Measurements from ENCODE around the gene CTNNA2. TPM values are rescaled to one million over a fixed set of nuclear protein-coding genes. Genes with fewer than 3 reads are reported as not detected.

CTNNA2 gene
- total RNA-seq, 4 donors from 2014 or later = 0.40 to 1.7 (median 1.5) TPM; not detected in 1

GRCh38 chr2:80008596-80008995 lies 495.7 kb downstream of the CTNNA2 start:
- in situ Hi-C loops (cut with MboI; ENCODE audit: low pct_ligation_motif_present in 1 of 4, low pct_unique_long_range_greater_than_20kb in 1 of 4, low sequenced_read_pairs in 3 of 4) = no loop called here
- no peaks in the 10 kb centered on the region for H3K9me3 ChIP-seq
- TF ChIP-seq POLR2A (IDR thresholded peaks at IDR 0.05) = no peak
- intact Hi-C loops (cut with DNase I; ENCODE audit: low total_unique reads) = no loop called here
- H3K27ac ChIP-seq = no peak overlapping the region
- no peak overlapping the region for H3K4me3 ChIP-seq
- 80 to 82% methylated on average over 4 of the region's 4 CpGs for WGBS, 2 donors (ENCODE audit: low coverage in 1 of 2)
- no peaks in the 10 kb centered on the region for H3K27me3 ChIP-seq
- H3K36me3 ChIP-seq = no peaks in the 10 kb centered on the region
- no peak for DNase-seq
- H3K4me1 ChIP-seq = no peaks in the 10 kb centered on the region

- 75 to 91% methylated on average over 3 of the region's 3 CpGs for WGBS, 2 donors (ENCODE audit: low coverage in 1 of 2)
- no peak overlapping the region for H3K27ac ChIP-seq
- DNase-seq = no peak
- no peaks in the 10 kb centered on the region for H3K9me3 ChIP-seq
- no peaks in the 10 kb centered on the region for H3K36me3 ChIP-seq
- no peaks in the 10 kb centered on the region for H3K4me1 ChIP-seq
- H3K27me3 ChIP-seq = no peaks in the 10 kb centered on the region
- intact Hi-C loops (cut with DNase I; ENCODE audit: low total_unique reads) (no loop called here), in situ Hi-C loops (cut with MboI; ENCODE audit: low pct_ligation_motif_present in 1 of 4, low pct_unique_long_range_greater_than_20kb in 1 of 4, low sequenced_read_pairs in 3 of 4) (no loop called here)
- TF ChIP-seq POLR2A (IDR thresholded peaks at IDR 0.05) = no peak
- TF ChIP-seq EP300 (IDR thresholded peaks at IDR 0.05; ENCODE audit: low read depth) = no peak
- TF ChIP-seq, protein P1, sequence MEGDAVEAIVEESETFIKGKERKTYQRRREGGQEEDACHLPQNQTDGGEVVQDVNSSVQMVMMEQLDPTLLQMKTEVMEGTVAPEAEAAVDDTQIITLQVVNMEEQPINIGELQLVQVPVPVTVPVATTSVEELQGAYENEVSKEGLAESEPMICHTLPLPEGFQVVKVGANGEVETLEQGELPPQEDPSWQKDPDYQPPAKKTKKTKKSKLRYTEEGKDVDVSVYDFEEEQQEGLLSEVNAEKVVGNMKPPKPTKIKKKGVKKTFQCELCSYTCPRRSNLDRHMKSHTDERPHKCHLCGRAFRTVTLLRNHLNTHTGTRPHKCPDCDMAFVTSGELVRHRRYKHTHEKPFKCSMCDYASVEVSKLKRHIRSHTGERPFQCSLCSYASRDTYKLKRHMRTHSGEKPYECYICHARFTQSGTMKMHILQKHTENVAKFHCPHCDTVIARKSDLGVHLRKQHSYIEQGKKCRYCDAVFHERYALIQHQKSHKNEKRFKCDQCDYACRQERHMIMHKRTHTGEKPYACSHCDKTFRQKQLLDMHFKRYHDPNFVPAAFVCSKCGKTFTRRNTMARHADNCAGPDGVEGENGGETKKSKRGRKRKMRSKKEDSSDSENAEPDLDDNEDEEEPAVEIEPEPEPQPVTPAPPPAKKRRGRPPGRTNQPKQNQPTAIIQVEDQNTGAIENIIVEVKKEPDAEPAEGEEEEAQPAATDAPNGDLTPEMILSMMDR (IDR thresholded peaks at IDR 0.05) = no peak
- no peak for TF ChIP-seq POLR2AphosphoS5 (IDR thresholded peaks at IDR 0.05)
- no peak overlapping the region for H3K4me3 ChIP-seq
Observed at GRCh38 chr2:80009211-80009610, 496.4 kb downstream of the CTNNA2 start.

DNA sequence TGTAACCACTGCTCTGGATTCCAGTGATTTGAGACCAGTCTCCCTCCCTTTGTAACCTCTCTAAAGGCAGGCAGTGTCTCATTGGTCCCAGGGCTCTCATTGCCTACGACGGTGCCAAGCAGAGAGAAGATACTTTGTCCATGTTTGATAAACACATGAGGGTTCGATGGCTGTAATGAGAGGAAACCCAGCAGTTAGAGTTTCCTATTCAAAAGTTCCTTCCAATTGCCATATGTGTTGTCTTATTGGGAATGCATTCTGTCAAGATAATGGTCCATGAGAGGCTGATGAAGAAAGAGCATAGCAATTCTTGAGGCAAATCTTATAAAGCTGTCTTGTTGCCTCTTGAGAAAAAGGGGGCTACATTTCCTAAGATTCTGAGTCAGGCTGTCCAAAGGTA lies 499.2 kb downstream of the CTNNA2 start:
- in situ Hi-C loops (cut with MboI; ENCODE audit: low pct_ligation_motif_present in 1 of 4, low pct_unique_long_range_greater_than_20kb in 1 of 4, low sequenced_read_pairs in 3 of 4) (no loop called here), intact Hi-C loops (cut with DNase I; ENCODE audit: low total_unique reads) (no loop called here)
- WGBS, 2 donors (ENCODE audit: low coverage in 1 of 2) = 75 to 87% methylated on average over 3 of the region's 3 CpGs
- H3K9me3 ChIP-seq = no peaks in the 10 kb centered on the region
- H3K27ac ChIP-seq = no peak overlapping the region
- no peaks in the 10 kb centered on the region for H3K4me1 ChIP-seq
- DNase-seq = no peak
- no peak overlapping the region for H3K4me3 ChIP-seq
- H3K36me3 ChIP-seq = no peaks in the 10 kb centered on the region
- TF ChIP-seq, protein P1 (IDR thresholded peaks at IDR 0.05) = no peak
- no peak for TF ChIP-seq POLR2AphosphoS5 (IDR thresholded peaks at IDR 0.05)
- H3K27me3 ChIP-seq = no peaks in the 10 kb centered on the region

DNA sequence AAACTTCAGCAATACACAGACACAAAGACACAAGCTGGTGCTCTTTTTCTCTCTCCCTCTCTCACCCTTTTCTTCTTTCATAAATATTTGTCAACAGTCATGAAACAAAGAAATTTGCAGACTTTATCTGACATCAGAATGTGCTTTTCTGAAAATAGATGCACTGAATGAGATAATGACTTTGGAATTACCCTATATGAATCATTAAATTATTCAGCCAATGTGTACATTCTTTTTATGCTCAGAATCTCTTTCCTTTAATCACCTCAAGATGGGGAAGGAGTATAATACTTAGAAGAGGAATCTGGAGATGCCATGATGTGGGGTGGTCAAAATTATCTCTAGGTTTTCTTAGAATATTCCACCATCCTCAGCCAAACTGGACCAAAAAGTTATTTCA lies 501.8 kb downstream of the CTNNA2 start:
- Histone ChIP-seq H3K9me3 (no peaks in the 10 kb centered on the region), H3K27ac (no peak overlapping the region), H3K4me1 (peaks cover 0 to 7% (median 4%) of the 10 kb centered on the region in 4 donors), H3K4me3 (no peak overlapping the region), H3K27me3 (no peaks in the 10 kb centered on the region), H3K36me3 (no peaks in the 10 kb centered on the region)
- no peak for DNase-seq
- intact Hi-C loops (cut with DNase I; ENCODE audit: low total_unique reads) (no loop called here), in situ Hi-C loops (cut with MboI; ENCODE audit: low pct_ligation_motif_present in 1 of 4, low pct_unique_long_range_greater_than_20kb in 1 of 4, low sequenced_read_pairs in 3 of 4) (no loop called here)
- TF ChIP-seq EP300 (IDR thresholded peaks at IDR 0.05; ENCODE audit: low read depth) (no peak), POLR2A (IDR thresholded peaks at IDR 0.05) (no peak), POLR2AphosphoS5 (IDR thresholded peaks at IDR 0.05) (no peak)
- TF ChIP-seq, protein P1 (IDR thresholded peaks at IDR 0.05) = no peak

DNA sequence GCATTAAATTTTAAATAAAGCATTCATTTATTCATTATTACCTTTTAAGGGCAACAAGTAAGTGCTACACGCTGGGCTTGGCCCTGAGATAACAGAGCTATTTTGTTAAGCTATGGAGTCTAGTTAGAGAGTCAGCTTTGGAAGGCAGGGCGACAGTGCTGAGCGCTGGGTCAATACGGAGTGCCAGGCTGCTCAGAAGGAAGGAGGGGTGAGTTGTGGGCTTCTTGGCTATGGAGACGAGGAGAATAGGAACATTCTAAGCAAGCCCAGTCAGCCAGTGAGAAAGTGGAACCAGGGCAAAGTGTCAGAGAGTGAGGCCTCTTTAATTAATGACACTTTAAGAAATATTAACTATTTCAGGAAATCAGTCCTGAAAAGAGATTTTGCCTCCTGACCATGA lies 503.3 kb downstream of the CTNNA2 start:
- Histone ChIP-seq H3K27me3 (no peaks in the 10 kb centered on the region), H3K27ac (no peak overlapping the region), H3K4me3 (no peak overlapping the region), H3K36me3 (no peaks in the 10 kb centered on the region), H3K9me3 (no peaks in the 10 kb centered on the region), H3K4me1 (peaks cover 0 to 7% (median 4%) of the 10 kb centered on the region in 4 donors)
- intact Hi-C loops (cut with DNase I; ENCODE audit: low total_unique reads) (no loop called here), in situ Hi-C loops (cut with MboI; ENCODE audit: low pct_ligation_motif_present in 1 of 4, low pct_unique_long_range_greater_than_20kb in 1 of 4, low sequenced_read_pairs in 3 of 4) (no loop called here)
- TF ChIP-seq, protein P1 (IDR thresholded peaks at IDR 0.05) = no peak
- TF ChIP-seq POLR2A (IDR thresholded peaks at IDR 0.05) = no peak
- no peak for TF ChIP-seq POLR2AphosphoS5 (IDR thresholded peaks at IDR 0.05)
- TF ChIP-seq EP300 (IDR thresholded peaks at IDR 0.05; ENCODE audit: low read depth) = no peak
- WGBS, 2 donors (ENCODE audit: low coverage in 1 of 2) = 84 to 86% methylated on average over 5 of the region's 5 CpGs
- DNase-seq = no peak

All from transverse colon (tissue), 4 donors.